GM19328 (cell line): Measurements from ENCODE around the gene EFNA5.

Experiments used
- ATAC-seq: cut with Tn5 transposase; IDR thresholded peaks from one replicate; pipeline ENCODE4 v1.9.1; 2021; ENCODE audit warnings: mild to moderate bottlenecking, moderate library complexity; ENCODE audit not compliant: unreplicated experiment

EFNA5 gene

GRCh38 chr5:107341376-107342084 lies 329.2 kb downstream of the EFNA5 start:
- ATAC-seq: no peak

GRCh38 chr5:107340631-107341030 lies 330.1 kb downstream of the EFNA5 start:
- no peak for ATAC-seq

GRCh38 chr5:107338335-107338734 lies 332.4 kb downstream of the EFNA5 start:
- ATAC-seq: no peak

- ATAC-seq: no peak
These were observed 333.5 kb downstream of the EFNA5 start for GRCh38 chr5:107337281-107337680.

- no peak for ATAC-seq
These were observed 338.9 kb downstream of the EFNA5 start for GRCh38 chr5:107331882-107332281.

GRCh38 chr5:107331312-107331711 lies 339.4 kb downstream of the EFNA5 start:
- ATAC-seq: no peak

GRCh38 chr5:107330903-107331302 lies 339.8 kb downstream of the EFNA5 start:
- ATAC-seq: no peak

GRCh38 chr5:107329850-107330249 lies 340.9 kb downstream of the EFNA5 start:
- no peak for ATAC-seq
